GM23248 (cell line): Measurements from ENCODE around the gene SNAPC4. TPM values are rescaled to one million over a fixed set of nuclear protein-coding genes. Genes with fewer than 3 reads are reported as not detected.

Experiments used
- DNase-seq: peaks from one replicate; pipeline ENCODE4 v3.0.0-alpha.2; 2015
- H2AFZ ChIP-seq: fragments of 200-600 bp; sonication (generic); 2 replicates; pipeline ENCODE4 v1.6.1; 2016; ENCODE audit warnings: antibody characterized with exemption
- H3F3A ChIP-seq: fragments of 200-600 bp; sonication (generic); 2 replicates; pipeline ENCODE4 v1.6.1; 2016; ENCODE audit warnings: mild to moderate bottlenecking, antibody characterized with exemption, mixed run types; ENCODE audit not compliant: insufficient read depth
- H3K27ac ChIP-seq: fragments of 200-600 bp; sonication (generic); 2 replicates; pipeline ENCODE4 v1.5.1; 2016; ENCODE audit warnings: mild to moderate bottlenecking
- H3K27me3 ChIP-seq: fragments of 200-600 bp; sonication (generic); replicated peaks from 2 replicates; pipeline ENCODE4 v1.6.1; 2016; ENCODE audit warnings: mild to moderate bottlenecking; ENCODE audit not compliant: insufficient read depth
- H3K36me3 ChIP-seq: fragments of 200-600 bp; sonication (generic); 2 replicates; pipeline ENCODE4 v1.6.1; 2016; ENCODE audit warnings: low read depth, mild to moderate bottlenecking
- H3K4me1 ChIP-seq: fragments of 200-600 bp; sonication (generic); 2 replicates; pipeline ENCODE4 v1.6.1; 2016; ENCODE audit warnings: mild to moderate bottlenecking; ENCODE audit not compliant: insufficient read depth
- H3K4me2 ChIP-seq: fragments of 200-600 bp; sonication (generic); one replicate; pipeline ENCODE4 v1.6.1; 2016; ENCODE audit warnings: mild to moderate bottlenecking; ENCODE audit not compliant: unreplicated experiment
- H3K4me3 ChIP-seq: fragments of 200-600 bp; sonication (generic); 2 replicates; pipeline ENCODE4 v1.5.1; 2016; ENCODE audit warnings: mild to moderate bottlenecking
- H3K79me2 ChIP-seq: fragments of 200-600 bp; sonication (generic); 2 replicates; pipeline ENCODE4 v1.6.1; 2016; ENCODE audit warnings: mild to moderate bottlenecking; ENCODE audit not compliant: insufficient read depth
- H3K9ac ChIP-seq: fragments of 200-600 bp; sonication (generic); 2 replicates; pipeline ENCODE4 v1.6.1; 2016; ENCODE audit warnings: mild to moderate bottlenecking
- H3K9me2 ChIP-seq: fragments of 200-600 bp; sonication (generic); 2 replicates; pipeline ENCODE4 v1.6.1; 2016; ENCODE audit warnings: mixed run types, mild to moderate bottlenecking, moderate library complexity; ENCODE audit not compliant: insufficient read depth
- H3K9me3 ChIP-seq: fragments of 200-600 bp; sonication (generic); one replicate; pipeline ENCODE4 v1.6.1; 2017; ENCODE audit warnings: low read depth
- H4K20me1 ChIP-seq: fragments of 200-600 bp; sonication (generic); 2 replicates; pipeline ENCODE4 v1.6.0; 2016; ENCODE audit not compliant: insufficient read depth
- EZH2 ChIP-seq: fragments of 200-600 bp; sonication (generic); IDR thresholded peaks from 2 replicates; pipeline ENCODE4 v1.6.1; 2018; ENCODE audit warnings: antibody characterized with exemption, mild to moderate bottlenecking; ENCODE audit not compliant: insufficient read depth, poor library complexity, severe bottlenecking
- EZH2phosphoT487 ChIP-seq: fragments of 200-600 bp; sonication (generic); IDR thresholded peaks from 2 replicates; pipeline ENCODE4 v1.6.1; 2018; ENCODE audit warnings: antibody characterized with exemption, moderate library complexity, mild to moderate bottlenecking, low read depth; ENCODE audit not compliant: insufficient read depth
- WGBS, 2 experiments: methylation state at CpG; one replicate each; pipeline ENCODE4 v1.1.6; 2015 to 2017; ENCODE audit warnings: low lambda C conversion rate in 2 of 2, low coverage in 1 of 2; ENCODE audit errors: missing lambda C conversion rate in 2 of 2; 5-methylcytosine and 5-hydroxymethylcytosine counted together
- in situ Hi-C: fragments of 300-500 bp; cut with MboI; formaldehyde crosslinking; loops from 2 replicates; pipeline ENCODE4 v1.15.0; 2020
- polyA plus RNA-seq: library from polyadenylated mRNA; unstranded; fragments of >200 nt; fragmentation: Nextera tagmentation; extraction: Ambion mirVana; gene quantifications from 2 replicates; pipeline ENCODE4 v1.2.1, GENCODE V29; 2016
- total RNA-seq: library from RNA; depleted of rRNA; stranded (reverse); fragments of >200 nt; shearing (Covaris generic); gene quantifications from 2 replicates; pipeline ENCODE4 v1.2.3, GENCODE V29; 2014

The SNAPC4 gene
- total and polyA plus RNA-seq, 2 experiments from 2014 or later: 4.4 to 5.2 TPM

DNA sequence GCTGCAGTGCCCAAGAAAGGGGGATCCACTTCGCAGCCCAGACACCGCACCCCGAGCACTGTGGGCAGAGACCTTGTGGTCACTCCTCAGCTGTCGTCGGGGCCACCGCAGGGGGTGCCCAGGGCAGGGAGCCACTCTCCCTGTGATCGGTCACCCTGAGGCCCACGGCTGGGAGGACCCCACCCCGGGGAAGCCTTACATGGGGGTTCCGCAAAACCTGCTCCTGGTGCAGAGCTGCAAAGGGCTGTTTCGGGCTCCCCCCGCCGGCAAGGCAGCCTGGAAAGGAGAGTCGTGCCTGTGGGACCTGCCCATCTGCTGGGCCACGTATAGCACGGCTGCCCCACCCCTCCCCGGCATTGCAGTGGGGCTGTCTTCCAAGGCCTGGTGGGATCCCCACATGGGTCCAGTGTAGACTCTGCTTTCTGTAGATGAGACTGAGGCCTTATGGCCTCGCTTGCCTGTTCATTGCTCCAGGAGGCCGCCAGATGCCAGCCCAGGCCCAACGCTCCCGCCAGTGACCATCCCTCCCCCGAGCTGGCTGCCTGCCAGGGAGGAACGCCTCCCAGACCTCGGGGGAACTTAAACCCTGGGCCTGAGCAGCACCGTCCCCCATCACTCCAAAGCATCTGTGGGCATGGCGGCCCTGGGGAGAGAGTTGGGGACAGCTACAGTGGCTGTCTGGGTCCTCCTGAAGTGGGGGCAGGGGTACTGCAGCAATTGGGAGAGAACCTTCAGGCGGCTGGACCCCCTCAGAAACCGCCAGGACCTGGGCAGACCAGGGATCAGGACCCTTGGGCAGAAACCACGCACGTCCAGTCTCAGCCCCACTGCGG, 34.8 kb downstream of the SNAPC4 start:
- no peaks in the 10 kb centered on the region for H3K9me2 ChIP-seq
- no peak for DNase-seq
- in situ Hi-C loops: no loop called here
- H3K36me3 ChIP-seq: no peaks in the 10 kb centered on the region
- no peaks in the 10 kb centered on the region for H3K79me2 ChIP-seq
- no peaks in the 10 kb centered on the region for H4K20me1 ChIP-seq
- H3F3A ChIP-seq: no peaks in the 10 kb centered on the region
- 57 to 64% methylated on average over 27 to 31 of the region's 31 CpGs for WGBS, 2 experiments
- peaks cover 25% of the 10 kb centered on the region for H3K4me1 ChIP-seq
- H3K9me3 ChIP-seq: no peaks in the 10 kb centered on the region
- no peak overlapping the region for H3K27ac ChIP-seq
- H2AFZ ChIP-seq: no peak overlapping the region
- H3K4me2 ChIP-seq: no peak overlapping the region
- no peaks in the 10 kb centered on the region for H3K27me3 ChIP-seq
- TF ChIP-seq EZH2 (no peak), EZH2phosphoT487 (no peak)
- no peak overlapping the region for H3K4me3 ChIP-seq
- H3K9ac ChIP-seq: no peak overlapping the region

DNA sequence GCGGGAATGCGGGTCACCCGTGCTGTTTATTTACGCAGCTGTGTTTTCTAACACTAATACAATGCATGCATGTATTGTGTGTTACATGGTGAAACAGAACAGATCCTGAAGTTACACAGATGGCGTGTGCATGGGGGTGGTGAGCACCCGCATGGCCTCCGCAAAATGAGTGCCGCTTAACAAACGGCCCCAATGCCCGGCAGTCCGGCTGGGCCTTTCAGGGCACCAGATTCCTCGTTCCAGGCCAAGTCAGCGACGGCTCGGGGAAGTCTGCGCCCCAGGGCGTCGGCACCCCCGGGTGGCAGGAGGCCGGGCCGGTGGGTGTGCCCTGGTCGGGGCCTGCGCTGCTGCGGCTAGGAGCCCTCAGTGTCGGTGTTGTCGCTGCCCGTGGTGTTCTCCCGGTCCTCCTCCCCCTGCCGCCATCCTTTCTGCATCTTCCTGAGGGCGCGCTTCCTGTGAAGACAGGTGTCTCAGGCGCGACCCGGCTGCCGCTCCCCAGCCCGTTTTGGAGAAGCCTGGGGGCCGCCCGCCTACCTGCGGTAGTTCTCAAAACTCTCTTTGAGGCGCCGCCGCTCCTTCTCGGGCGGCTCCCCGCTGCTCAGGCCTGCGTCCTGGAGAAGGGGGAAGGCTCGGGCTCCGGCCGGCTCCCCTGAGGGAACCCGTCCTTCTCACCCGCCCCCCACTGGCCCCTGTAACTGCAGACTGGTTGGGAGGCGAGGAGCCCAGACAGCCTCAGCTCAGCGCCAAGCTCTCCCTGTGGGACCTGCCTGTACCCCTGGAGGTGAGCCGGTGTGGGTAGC, 35.8 kb downstream of the SNAPC4 start:
- TF ChIP-seq EZH2: no peak
- no peak for TF ChIP-seq EZH2phosphoT487
- no peak overlapping the region for H3K27ac ChIP-seq
- 45 to 47% methylated on average over 43 to 48 of the region's 54 CpGs for WGBS, 2 experiments
- no peaks in the 10 kb centered on the region for H3F3A ChIP-seq
- no peak overlapping the region for H2AFZ ChIP-seq
- H4K20me1 ChIP-seq: no peaks in the 10 kb centered on the region
- H3K9ac ChIP-seq: no peak overlapping the region
- peaks cover 25% of the 10 kb centered on the region for H3K4me1 ChIP-seq
- H3K9me3 ChIP-seq: no peaks in the 10 kb centered on the region
- H3K9me2 ChIP-seq: no peaks in the 10 kb centered on the region
- in situ Hi-C loops: no loop called here
- H3K36me3 ChIP-seq: no peaks in the 10 kb centered on the region
- no peaks in the 10 kb centered on the region for H3K79me2 ChIP-seq
- H3K4me2 ChIP-seq: peak overlapping the region; percentile 36
- H3K27me3 ChIP-seq: no peaks in the 10 kb centered on the region
- H3K4me3 ChIP-seq: peak overlapping the region; percentile 84
- DNase-seq: no peak

DNA sequence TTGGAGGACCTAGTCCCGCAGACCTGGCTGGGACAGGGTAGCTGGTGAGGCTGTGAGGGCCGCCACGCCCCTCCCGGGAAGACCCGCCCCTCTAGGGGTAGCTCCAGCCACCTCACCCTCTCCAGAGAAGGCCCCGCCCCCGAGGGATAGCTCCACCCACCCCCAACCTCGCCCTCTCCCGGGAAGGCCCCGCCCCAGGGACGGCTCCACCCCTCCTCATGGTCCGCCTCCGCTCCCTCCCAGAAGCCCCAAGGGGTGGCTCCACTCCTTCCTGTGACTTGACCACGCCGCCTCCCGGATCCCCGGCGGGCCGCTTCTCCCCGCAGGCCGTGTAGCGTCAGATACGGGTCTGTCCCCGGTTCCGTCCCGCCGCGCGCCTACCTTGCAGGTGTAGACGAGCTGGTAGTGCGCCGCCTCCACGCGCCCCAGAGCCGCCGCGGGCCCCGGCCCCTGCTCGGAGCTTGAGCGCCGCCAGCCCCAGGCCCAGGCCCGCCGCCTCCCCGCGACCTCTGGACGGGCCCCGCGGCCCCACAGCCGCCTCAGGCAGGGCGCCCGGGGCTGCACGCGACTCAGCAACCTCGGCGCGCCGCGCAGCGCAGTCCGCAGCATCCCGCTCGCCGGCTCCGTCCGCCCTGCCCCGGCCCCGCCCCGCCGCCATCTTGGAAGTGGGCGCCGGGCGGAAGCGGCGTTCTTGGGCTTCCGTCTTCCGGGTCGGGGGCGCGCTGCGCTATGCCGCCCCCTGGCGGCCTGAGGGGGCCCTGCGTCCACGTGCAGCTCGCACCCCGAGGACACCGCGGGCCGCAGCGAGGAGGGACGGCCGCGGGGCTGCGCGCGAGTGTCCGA, 36.6 kb downstream of the SNAPC4 start, which contains the start of gene DNLZ:
Gene DNLZ, minus strand, starts transcription at position 639 of the 843 bp plus-strand sequence. Its CDS starts 30 bp downstream, at position 609.
- DNase-seq: peak; percentile 98
- H3K79me2 ChIP-seq: no peaks in the 10 kb centered on the region
- in situ Hi-C loops: no loop called here
- no peaks in the 10 kb centered on the region for H3F3A ChIP-seq
- no peaks in the 10 kb centered on the region for H4K20me1 ChIP-seq
- H3K4me3 ChIP-seq: peak within 1 kb of the TSS; percentile 84
- H2AFZ ChIP-seq: peak within 1 kb of the TSS; percentile 70; the same call in 1 of the 2 replicates
- H3K27me3 ChIP-seq: no peaks in the 10 kb centered on the region
- no peaks in the 10 kb centered on the region for H3K9me3 ChIP-seq
- H3K9me2 ChIP-seq: no peaks in the 10 kb centered on the region
- peak within 1 kb of the TSS; percentile 66 for H3K27ac ChIP-seq
- H3K4me2 ChIP-seq: peak within 1 kb of the TSS; percentile 70
- peak within 1 kb of the TSS; percentile 89 for H3K9ac ChIP-seq
- no peak for TF ChIP-seq EZH2
- TF ChIP-seq EZH2phosphoT487: no peak
- H3K36me3 ChIP-seq: no peaks in the 10 kb centered on the region
- peaks cover 25% of the 10 kb centered on the region for H3K4me1 ChIP-seq
- WGBS, 2 experiments: 1% methylated on average over 43 to 97 of the region's 97 CpGs

DNA sequence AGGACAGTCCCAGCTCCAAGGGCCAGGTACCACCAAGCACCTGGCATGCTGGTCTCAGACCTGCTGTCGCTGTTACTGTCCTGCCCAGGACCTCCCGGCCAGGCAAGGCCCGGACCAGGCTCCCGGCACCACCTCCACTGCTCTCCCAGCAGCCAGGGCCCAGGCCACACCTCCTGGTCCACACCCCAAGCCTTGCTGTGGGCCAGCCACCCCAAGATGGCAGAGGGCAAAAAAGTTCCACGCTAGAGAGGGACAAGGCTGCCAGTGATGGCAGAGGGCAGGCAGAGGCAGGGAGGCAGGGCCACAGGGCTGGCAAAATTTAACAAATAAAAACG, 37.6 kb downstream of the SNAPC4 start:
- Histone ChIP-seq H3K4me1 (peaks cover 25% of the 10 kb centered on the region), H3K4me2 (no peak overlapping the region), H3K4me3 (0 out of 2 replicates have a peak overlapping the region, but pooled peaks have one; percentile 54), H3K27ac (no peak overlapping the region), H3K9me3 (no peaks in the 10 kb centered on the region), H3K27me3 (no peaks in the 10 kb centered on the region), H3F3A (no peaks in the 10 kb centered on the region), H3K9me2 (no peaks in the 10 kb centered on the region), H2AFZ (no peak overlapping the region), H3K9ac (peak overlapping the region; percentile 40), H3K36me3 (no peaks in the 10 kb centered on the region), H4K20me1 (no peaks in the 10 kb centered on the region), H3K79me2 (no peaks in the 10 kb centered on the region)
- no peak for DNase-seq
- WGBS, 2 experiments: 66% methylated on average over 6 of the region's 6 CpGs
- TF ChIP-seq EZH2 (no peak), EZH2phosphoT487 (no peak)
- in situ Hi-C loops: no loop called here
